Mesodermal cell (in vitro differentiated cells): ENCODE data around the gene SIRT7.

ENCODE experiments used
- H3K27ac ChIP-seq: 2 replicates; pipeline ENCODE4 v1.7.0; 2013; ENCODE audit warnings: mild to moderate bottlenecking, low read depth, low read length, moderate library complexity; ENCODE audit not compliant: severe bottlenecking
- H3K36me3 ChIP-seq: 2 replicates; pipeline ENCODE4 v1.7.1; 2013; ENCODE audit warnings: mild to moderate bottlenecking, low read length, moderate library complexity; ENCODE audit not compliant: control insufficient read depth, insufficient read depth
- H3K4me1 ChIP-seq: one replicate; pipeline ENCODE4 v1.7.1; 2013; ENCODE audit warnings: mild to moderate bottlenecking, low read length; ENCODE audit not compliant: insufficient read depth, control insufficient read depth, poor library complexity, severe bottlenecking
- H3K4me3 ChIP-seq: 2 replicates; pipeline ENCODE4 v1.7.0; 2013; ENCODE audit warnings: low read length, control low read depth, mild to moderate bottlenecking; ENCODE audit not compliant: insufficient read depth, poor library complexity, severe bottlenecking; ENCODE audit errors: extremely low read depth
- H3K9me3 ChIP-seq: 2 replicates; pipeline ENCODE4 v1.7.1; 2013; ENCODE audit warnings: mild to moderate bottlenecking, low read length, moderate library complexity; ENCODE audit not compliant: control insufficient read depth
- WGBS, 2 experiments: methylation state at CpG; one replicate each; pipeline ENCODE4 v1.1.5; 2013; ENCODE audit warnings: missing lambda C conversion rate in 2 of 2; ENCODE audit not compliant: insufficient coverage in 2 of 2; 5-methylcytosine and 5-hydroxymethylcytosine counted together

Gene SIRT7

DNA sequence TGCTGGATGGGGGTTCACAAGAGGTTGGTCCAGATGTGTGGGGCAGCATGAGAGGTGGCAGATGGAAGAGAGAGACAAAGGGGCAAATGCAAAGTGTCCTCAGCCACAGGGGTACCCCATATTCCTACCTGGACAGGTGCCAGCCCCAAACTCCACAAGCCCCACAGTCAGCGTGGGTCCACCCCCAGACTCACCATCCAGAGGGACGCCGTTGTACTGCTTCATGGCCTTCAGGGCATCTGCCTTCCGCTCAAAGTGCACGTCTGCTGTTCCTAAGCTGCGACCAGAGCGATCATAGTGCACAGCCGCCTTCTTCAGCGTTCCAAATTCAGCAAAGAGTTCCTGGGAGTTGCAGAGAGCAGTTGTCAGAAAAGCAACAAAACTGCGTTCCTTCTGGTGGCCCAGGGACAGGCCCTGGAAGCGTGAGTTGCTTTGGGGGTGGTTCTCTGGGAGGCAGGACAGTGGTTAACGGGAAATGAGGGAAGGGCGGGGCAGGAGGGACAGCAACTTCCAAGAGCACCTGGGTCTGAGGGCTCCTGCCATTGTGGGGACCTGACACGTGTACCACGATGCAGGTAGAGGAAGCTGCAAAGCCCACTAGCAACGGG lies 28.9 kb downstream of the SIRT7 start:
- Histone ChIP-seq H3K9me3 (no peaks in the 10 kb centered on the region), H3K4me3 (peak overlapping the region; percentile 89), H3K36me3 (peaks cover 71% of the 10 kb centered on the region), H3K4me1 (peaks cover 10% of the 10 kb centered on the region), H3K27ac (no peak overlapping the region)
- 96 to 97% methylated on average over 13 to 16 of the region's 16 CpGs for WGBS, 2 experiments

DNA sequence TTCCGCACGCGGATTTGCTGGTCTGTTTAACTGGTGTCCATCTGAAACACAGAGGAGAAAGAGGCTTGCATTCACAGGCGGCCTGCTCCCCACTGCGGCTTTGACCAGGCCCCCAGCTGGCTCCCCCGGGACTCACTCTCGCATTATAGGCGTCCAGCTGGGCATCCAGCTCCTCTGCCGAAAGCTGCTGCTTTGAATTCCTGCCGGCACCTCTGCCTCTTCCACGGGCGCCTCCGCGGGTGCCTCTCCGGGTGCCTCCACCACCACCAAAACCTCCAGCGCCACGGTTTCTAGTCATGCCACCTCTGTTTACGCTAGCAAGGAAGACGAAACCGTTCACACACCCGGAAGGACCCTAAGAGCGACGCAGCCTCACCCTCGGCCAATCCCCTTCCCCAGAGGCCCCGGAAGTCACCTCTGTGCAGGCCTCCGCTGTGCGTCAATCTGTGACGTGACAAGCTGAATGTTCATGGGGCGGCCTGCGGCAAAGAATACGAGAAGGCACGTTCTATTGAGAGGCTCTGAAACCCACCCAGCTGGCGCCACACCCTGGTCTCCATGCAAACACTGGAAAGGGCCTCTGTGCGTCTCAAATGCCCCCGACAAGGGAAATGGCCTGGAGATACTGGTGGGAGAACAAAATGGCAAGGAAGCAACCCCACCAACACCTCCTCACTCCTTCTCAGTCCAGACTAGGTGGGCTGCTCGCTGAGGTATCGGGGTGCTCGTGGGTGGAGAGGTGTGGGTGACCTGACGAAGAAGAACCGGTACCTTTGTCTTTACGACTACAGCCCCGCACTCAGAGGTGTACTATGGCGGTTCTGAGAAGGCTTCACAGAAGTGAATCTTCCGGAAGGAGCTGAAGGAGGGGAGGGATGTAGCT lies 29.6 kb downstream of the SIRT7 start:
- Histone ChIP-seq H3K27ac (no peak overlapping the region), H3K36me3 (peaks cover 71% of the 10 kb centered on the region), H3K9me3 (no peaks in the 10 kb centered on the region), H3K4me1 (peaks cover 10% of the 10 kb centered on the region), H3K4me3 (no peak overlapping the region)
- 97% methylated on average over 36 to 42 of the region's 44 CpGs for WGBS, 2 experiments

DNA sequence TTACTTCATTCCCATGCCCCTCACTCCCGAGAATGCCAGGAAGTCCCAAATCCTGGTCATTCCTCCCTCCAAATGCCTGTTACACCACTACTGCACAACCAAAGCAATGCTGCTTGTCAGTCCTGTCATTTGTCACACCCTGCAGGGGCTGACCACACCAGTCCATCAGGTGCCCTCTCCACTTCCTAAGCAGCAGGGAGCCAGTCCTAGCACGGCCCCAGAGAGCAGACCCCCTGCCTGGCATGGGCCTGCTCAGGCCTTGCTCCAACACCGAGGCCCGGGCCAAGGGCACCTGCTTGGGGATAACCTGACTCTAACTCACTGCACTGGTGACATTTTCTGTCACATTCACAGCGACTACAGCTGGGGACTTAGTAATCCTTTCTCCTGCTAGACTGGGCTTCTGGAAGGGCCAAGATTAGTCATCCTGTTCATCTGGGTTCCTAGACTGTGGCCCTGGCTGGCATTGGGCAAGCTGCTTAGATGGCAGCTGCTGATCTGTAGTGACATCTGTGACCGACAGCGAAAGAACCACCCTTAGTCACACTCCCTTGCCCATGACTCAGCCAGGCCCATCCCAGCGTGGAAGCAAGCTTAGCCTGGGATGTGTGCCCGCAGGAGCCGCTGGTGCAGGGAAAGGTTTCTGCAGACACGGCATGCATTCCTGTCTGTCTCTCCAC lies 32.0 kb downstream of the SIRT7 start:
- no peak overlapping the region for H3K4me3 ChIP-seq
- peaks cover 92% of the 10 kb centered on the region for H3K36me3 ChIP-seq
- 92 to 99% methylated on average over 11 of the region's 11 CpGs for WGBS, 2 experiments
- H3K9me3 ChIP-seq: no peaks in the 10 kb centered on the region
- H3K4me1 ChIP-seq: peaks cover 10% of the 10 kb centered on the region
- H3K27ac ChIP-seq: no peak overlapping the region

- WGBS, 2 experiments: 94 to 97% methylated on average over 10 of the region's 10 CpGs
- peaks cover 10% of the 10 kb centered on the region for H3K4me1 ChIP-seq
Measured at GRCh38 chr17:81885454-81885853, 32.5 kb downstream of the SIRT7 start.

GRCh38 chr17:81884968-81885367 lies 33.0 kb downstream of the SIRT7 start:
- 98% methylated on average over 5 of the region's 5 CpGs for WGBS, 2 experiments
- Histone ChIP-seq H3K4me1 (peaks cover 6% of the 10 kb centered on the region), H3K27ac (no peak overlapping the region), H3K36me3 (peaks cover 96% of the 10 kb centered on the region), H3K9me3 (no peaks in the 10 kb centered on the region), H3K4me3 (no peak overlapping the region)

More at GRCh38 chr17:81885454-81885853, 32.5 kb downstream of the SIRT7 start:
- Histone ChIP-seq H3K9me3 (no peaks in the 10 kb centered on the region), H3K4me3 (no peak overlapping the region), H3K36me3 (peaks cover 96% of the 10 kb centered on the region), H3K27ac (no peak overlapping the region)

DNA sequence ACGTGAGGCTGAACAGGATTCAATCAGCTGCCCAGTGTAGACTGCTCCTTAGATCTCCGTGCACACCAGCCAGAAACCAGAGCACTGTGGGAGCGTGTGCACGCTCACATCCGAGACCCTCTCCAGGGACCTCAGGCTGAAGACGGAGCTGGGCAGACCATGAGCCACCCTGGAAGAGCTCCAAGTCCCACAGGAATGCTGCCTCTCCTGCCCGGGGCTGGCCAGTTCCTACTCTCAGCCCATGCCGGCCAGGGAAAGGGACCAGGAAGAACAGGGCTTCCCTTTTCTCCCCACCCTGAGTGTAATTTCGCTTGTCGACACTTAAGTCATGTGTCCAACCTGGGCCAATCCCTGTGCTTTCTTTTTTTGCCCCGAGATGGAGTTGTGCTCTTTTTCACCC lies 33.5 kb downstream of the SIRT7 start:
- Histone ChIP-seq H3K27ac (no peak overlapping the region), H3K4me3 (no peak overlapping the region), H3K36me3 (peaks cover 96% of the 10 kb centered on the region), H3K9me3 (no peaks in the 10 kb centered on the region), H3K4me1 (peaks cover 2% of the 10 kb centered on the region)
- 94 to 96% methylated on average over 11 of the region's 11 CpGs for WGBS, 2 experiments

- WGBS, 2 experiments: 96 to 100% methylated on average over 4 to 5 of the region's 5 CpGs
- Histone ChIP-seq H3K27ac (no peak overlapping the region), H3K4me1 (no peaks in the 10 kb centered on the region), H3K4me3 (no peak overlapping the region), H3K9me3 (no peaks in the 10 kb centered on the region), H3K36me3 (peaks cover 67% of the 10 kb centered on the region)
Measured at GRCh38 chr17:81879121-81879520, 38.9 kb downstream of the SIRT7 start.

- Histone ChIP-seq H3K4me1 (no peaks in the 10 kb centered on the region), H3K9me3 (no peaks in the 10 kb centered on the region), H3K4me3 (no peak overlapping the region), H3K36me3 (peaks cover 58% of the 10 kb centered on the region), H3K27ac (no peak overlapping the region)
- WGBS, 2 experiments: 100% methylated on average over 1 of the region's 3 CpGs; no CpG with 5 or more reads in 1 of the 2 experiments
Measured at GRCh38 chr17:81878294-81878693, 39.7 kb downstream of the SIRT7 start.

DNA sequence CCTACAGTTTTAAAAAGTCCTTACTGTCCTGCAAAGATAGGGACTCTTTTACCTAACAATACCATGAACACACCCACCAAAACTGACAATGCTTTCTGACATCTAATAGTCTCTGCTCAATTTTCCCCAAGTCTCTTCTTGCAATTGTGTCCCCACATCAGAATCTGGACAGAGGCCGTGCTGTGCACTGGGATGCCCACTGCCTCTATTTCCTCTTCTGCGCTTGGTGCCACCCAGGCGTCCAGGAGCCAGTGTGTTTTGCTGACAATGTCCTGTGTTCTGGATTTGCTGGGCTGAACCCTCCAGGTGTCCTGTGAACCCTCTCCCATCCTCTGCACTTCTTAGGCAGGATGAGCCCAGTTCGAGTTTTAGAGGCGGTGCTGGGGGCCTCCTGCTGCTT lies 40.4 kb downstream of the SIRT7 start:
- no peak overlapping the region for H3K4me3 ChIP-seq
- no peaks in the 10 kb centered on the region for H3K4me1 ChIP-seq
- H3K9me3 ChIP-seq: no peaks in the 10 kb centered on the region
- WGBS, 2 experiments: 87 to 96% methylated on average over 3 of the region's 5 CpGs
- no peak overlapping the region for H3K27ac ChIP-seq
- peaks cover 51% of the 10 kb centered on the region for H3K36me3 ChIP-seq

- Histone ChIP-seq H3K9me3 (no peaks in the 10 kb centered on the region), H3K4me1 (peaks cover 28% of the 10 kb centered on the region), H3K4me3 (peak overlapping the region; percentile 86), H3K36me3 (peaks cover 33% of the 10 kb centered on the region), H3K27ac (peak overlapping the region; percentile 93)
- 7% methylated on average over 68 to 83 of the region's 86 CpGs for WGBS, 2 experiments
Measured at GRCh38 chr17:81871387-81872230, 46.4 kb downstream of the SIRT7 start.
